Kidney (tissue), 14 donors: Measurements from ENCODE around the gene GSK3A. TPM values are rescaled to one million over a fixed set of nuclear protein-coding genes. Genes with fewer than 3 reads are reported as not detected.

Source experiments
- DNase-seq, 5 donors: peaks; one replicate each; pipeline ENCODE4 v3.0.0-alpha.2; 2013 to 2020
- FAIRE-seq: peaks from 2 replicates; lab custom pipeline; 2012; peaks lifted over from hg19 to GRCh38; lab: Jason Lieb, UNC
- H3K27ac ChIP-seq, 2 donors: one replicate each; pipeline ENCODE4 v1.7.0; 2013; ENCODE audit warnings: low read depth in 2 of 2, low read length in 2 of 2, inconsistent platforms in 1 of 2
- H3K27me3 ChIP-seq: one replicate; pipeline ENCODE4 v1.7.1; 2013; ENCODE audit warnings: low read length, inconsistent platforms; ENCODE audit not compliant: control insufficient read depth, insufficient read depth
- H3K36me3 ChIP-seq, 3 donors: one replicate each; pipeline versions ENCODE4 v1.7.0 to v1.7.1; 2013; ENCODE audit warnings: low read length in 3 of 3, control low read depth in 1 of 3, inconsistent platforms in 1 of 3; ENCODE audit not compliant: insufficient read depth in 3 of 3, control insufficient read depth in 2 of 3
- H3K4me1 ChIP-seq, 3 donors: one replicate each; pipeline versions ENCODE4 v1.7.0 to v1.7.1; 2013; ENCODE audit warnings: low read length in 3 of 3, inconsistent platforms in 1 of 3, low read depth in 1 of 3; ENCODE audit not compliant: control insufficient read depth in 2 of 3, insufficient read depth in 2 of 3
- H3K4me3 ChIP-seq, 3 donors: one replicate each; pipeline versions ENCODE4 v1.7.0 to v1.8.1; 2013; ENCODE audit warnings: low read length in 3 of 3, control low read depth in 1 of 3, inconsistent platforms in 1 of 3
- H3K9ac ChIP-seq, 3 donors: one replicate each; pipeline versions ENCODE4 v1.7.0 to v1.7.1; 2013; ENCODE audit warnings: low read length in 3 of 3, control low read depth in 1 of 3, inconsistent platforms in 1 of 3
- H3K9me3 ChIP-seq, 3 donors: one replicate each; pipeline versions ENCODE4 v1.7.0 to v1.7.1; 2013; ENCODE audit warnings: low read length in 3 of 3, control low read depth in 1 of 3, inconsistent platforms in 1 of 3; ENCODE audit not compliant: control insufficient read depth in 2 of 3, insufficient read depth in 1 of 3
- intact Hi-C: fragments of 100-400 bp; cut with DNase I; formaldehyde crosslinking; loops from one replicate; pipeline ENCODE4 v1.11.1; 2022
- polyA plus RNA-seq: library from polyadenylated mRNA; stranded (reverse); fragments of 350-450 nt; fragmentation: Illumina TruSeq; extraction: RNeasy Lipid Tissue Mini Kit (QIAGEN cat#74804); gene quantifications from one replicate; pipeline ENCODE4 v1.2.3, GENCODE V29; 2014; ENCODE audit warnings: low read depth, low replicate concordance; ENCODE audit not compliant: insufficient read depth
- total RNA-seq: library from RNA; stranded (reverse); fragmentation: NEBNext Ultra II Directional; extraction: Animal tissue kit (Norgen Biotek cat#: 25700); gene quantifications from one replicate; pipeline ENCODE4 v1.2.1, GENCODE V29; 2021
- TF ChIP-seq, protein P1 (sequence below): IDR thresholded peaks from 3 replicates; pipeline ENCODE4 v1.5.1; 2012; ENCODE audit warnings: mild to moderate bottlenecking, moderate library complexity, borderline replicate concordance; ENCODE audit not compliant: insufficient read depth; ENCODE audit errors: extremely low read depth
- donor health status: control.
- donor health status: control.
- donor health status: control.
- donor health status: control.
- donor health status: control.
- donor health status: DM: yes; HTN: yes; CAD: no.
- donor health status: Normal renal cell carcinoma (clear cell type).

Gene GSK3A
- total and polyA plus RNA-seq, 2 donors from 2014 or later, result 39.2 to 57.3 TPM

DNA sequence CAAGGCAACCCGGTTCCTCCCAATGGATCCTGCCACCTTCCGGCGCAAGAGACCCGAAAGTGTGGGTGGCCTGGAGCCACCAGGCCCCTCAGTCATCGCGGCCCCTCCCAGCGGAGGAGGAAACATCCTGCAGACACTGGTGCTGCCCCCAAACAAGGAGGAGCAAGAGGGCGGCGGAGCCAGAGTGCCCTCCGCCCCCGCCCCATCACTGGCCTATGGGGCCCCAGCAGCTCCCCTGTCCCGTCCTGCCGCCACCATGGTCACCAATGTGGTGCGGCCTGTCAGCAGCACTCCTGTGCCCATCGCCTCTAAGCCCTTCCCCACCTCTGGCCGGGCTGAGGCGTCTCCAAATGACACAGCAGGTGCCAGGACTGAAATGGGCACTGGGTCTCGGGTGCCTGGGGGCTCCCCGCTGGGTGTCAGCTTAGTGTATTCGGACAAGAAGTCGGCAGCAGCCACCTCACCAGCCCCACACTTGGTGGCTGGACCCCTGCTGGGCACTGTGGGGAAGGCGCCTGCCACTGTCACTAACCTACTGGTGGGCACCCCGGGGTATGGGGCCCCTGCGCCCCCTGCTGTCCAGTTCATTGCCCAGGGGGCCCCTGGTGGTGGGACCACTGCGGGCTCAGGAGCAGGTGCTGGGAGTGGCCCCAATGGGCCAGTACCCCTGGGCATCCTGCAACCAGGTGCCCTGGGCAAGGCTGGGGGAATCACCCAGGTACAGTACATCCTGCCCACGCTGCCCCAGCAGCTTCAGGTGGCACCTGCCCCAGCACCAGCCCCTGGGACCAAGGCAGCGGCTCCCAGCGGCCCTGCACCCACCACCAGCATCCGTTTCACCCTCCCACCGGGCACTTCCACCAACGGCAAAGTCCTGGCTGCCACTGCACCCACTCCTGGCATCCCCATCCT is 48.4 kb upstream of the GSK3A start:
- Histone ChIP-seq H3K27ac (no peak overlapping the region), H3K9me3 (no peaks in the 10 kb centered on the region), H3K9ac (no peak overlapping the region), H3K4me3 (no peak overlapping the region), H3K27me3 (no peaks in the 10 kb centered on the region), H3K4me1 (peaks cover 3 to 10% (median 6%) of the 10 kb centered on the region in 3 donors), H3K36me3 (peaks cover 0 to 34% (median 12%) of the 10 kb centered on the region in 3 donors)
- TF ChIP-seq, protein P1, sequence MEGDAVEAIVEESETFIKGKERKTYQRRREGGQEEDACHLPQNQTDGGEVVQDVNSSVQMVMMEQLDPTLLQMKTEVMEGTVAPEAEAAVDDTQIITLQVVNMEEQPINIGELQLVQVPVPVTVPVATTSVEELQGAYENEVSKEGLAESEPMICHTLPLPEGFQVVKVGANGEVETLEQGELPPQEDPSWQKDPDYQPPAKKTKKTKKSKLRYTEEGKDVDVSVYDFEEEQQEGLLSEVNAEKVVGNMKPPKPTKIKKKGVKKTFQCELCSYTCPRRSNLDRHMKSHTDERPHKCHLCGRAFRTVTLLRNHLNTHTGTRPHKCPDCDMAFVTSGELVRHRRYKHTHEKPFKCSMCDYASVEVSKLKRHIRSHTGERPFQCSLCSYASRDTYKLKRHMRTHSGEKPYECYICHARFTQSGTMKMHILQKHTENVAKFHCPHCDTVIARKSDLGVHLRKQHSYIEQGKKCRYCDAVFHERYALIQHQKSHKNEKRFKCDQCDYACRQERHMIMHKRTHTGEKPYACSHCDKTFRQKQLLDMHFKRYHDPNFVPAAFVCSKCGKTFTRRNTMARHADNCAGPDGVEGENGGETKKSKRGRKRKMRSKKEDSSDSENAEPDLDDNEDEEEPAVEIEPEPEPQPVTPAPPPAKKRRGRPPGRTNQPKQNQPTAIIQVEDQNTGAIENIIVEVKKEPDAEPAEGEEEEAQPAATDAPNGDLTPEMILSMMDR, result no peak
- intact Hi-C loops, result no loop called here
- peak in 1 of 5 donors; percentile 77 for DNase-seq
- no peak for FAIRE-seq

DNA sequence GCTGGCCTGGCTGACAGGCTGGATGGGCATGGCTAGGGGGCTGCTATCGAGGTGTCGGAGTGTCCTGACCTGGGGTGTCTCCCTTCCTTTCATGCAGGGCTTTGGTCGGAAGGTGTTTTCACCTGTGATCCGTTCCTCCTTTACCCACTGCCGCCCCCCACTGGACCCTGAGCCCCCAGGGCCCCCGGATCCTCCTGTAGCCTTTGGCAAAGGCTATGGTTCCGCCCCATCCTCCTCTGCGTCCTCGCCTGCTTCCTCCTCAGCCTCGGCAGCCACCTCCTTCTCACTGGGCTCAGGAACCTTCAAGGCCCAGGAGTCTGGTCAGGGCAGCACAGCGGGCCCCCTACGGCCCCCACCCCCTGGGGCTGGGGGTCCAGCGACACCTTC is 47.7 kb upstream of the GSK3A start:
- Histone ChIP-seq H3K27ac (no peak overlapping the region), H3K27me3 (no peaks in the 10 kb centered on the region), H3K4me1 (peaks cover 4 to 15% (median 12%) of the 10 kb centered on the region in 3 donors), H3K9me3 (no peaks in the 10 kb centered on the region), H3K36me3 (peaks cover 0 to 34% (median 12%) of the 10 kb centered on the region in 3 donors), H3K4me3 (no peak overlapping the region), H3K9ac (no peak overlapping the region)
- DNase-seq, result peak in 1 of 5 donors; percentile 70
- TF ChIP-seq, protein P1, result no peak
- FAIRE-seq, result no peak
- intact Hi-C loops, result no loop called here

DNA sequence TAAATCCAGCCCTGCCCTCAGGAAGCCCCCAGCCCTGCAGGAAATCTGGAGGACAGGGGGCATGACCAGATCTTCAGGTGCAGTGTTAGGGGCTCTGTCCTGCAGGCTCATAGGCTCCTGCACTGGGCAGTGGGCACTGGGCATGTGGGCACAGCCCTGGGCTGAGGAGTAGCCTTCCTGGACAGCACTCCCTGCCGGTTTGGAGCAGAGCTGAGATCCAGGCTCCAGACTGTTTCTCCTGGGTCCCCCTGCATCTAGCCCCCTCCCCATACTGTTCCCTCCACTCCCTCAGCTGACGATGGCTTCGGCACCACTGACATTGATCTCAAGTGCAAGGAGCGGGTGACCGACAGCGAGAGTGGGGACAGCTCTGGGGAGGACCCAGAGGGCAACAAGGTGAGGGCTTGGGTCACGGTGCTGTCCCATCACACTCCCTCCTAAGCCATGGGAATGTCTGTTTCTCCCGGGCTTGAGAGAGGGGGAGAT is 47.2 kb upstream of the GSK3A start:
- FAIRE-seq, result no peak
- no peaks in the 10 kb centered on the region for H3K27me3 ChIP-seq
- no peaks in the 10 kb centered on the region for H3K9me3 ChIP-seq
- DNase-seq, result peak in 1 of 5 donors; percentile 65
- TF ChIP-seq, protein P1, result no peak
- H3K9ac ChIP-seq, result no peak overlapping the region
- H3K4me3 ChIP-seq, result no peak overlapping the region
- H3K4me1 ChIP-seq, result peaks cover 4 to 21% (median 18%) of the 10 kb centered on the region in 3 donors
- no peak overlapping the region for H3K27ac ChIP-seq
- peaks cover 0 to 32% (median 12%) of the 10 kb centered on the region in 3 donors for H3K36me3 ChIP-seq
- intact Hi-C loops, result no loop called here
